GM19397 (cell line): ENCODE results near the gene ITPRIPL2.

ENCODE experiments used
- ATAC-seq: cut with Tn5 transposase; IDR thresholded peaks from one replicate; pipeline ENCODE4 v1.9.1; 2021; ENCODE audit warnings: mild to moderate bottlenecking, moderate library complexity; ENCODE audit not compliant: unreplicated experiment

ITPRIPL2 gene

DNA sequence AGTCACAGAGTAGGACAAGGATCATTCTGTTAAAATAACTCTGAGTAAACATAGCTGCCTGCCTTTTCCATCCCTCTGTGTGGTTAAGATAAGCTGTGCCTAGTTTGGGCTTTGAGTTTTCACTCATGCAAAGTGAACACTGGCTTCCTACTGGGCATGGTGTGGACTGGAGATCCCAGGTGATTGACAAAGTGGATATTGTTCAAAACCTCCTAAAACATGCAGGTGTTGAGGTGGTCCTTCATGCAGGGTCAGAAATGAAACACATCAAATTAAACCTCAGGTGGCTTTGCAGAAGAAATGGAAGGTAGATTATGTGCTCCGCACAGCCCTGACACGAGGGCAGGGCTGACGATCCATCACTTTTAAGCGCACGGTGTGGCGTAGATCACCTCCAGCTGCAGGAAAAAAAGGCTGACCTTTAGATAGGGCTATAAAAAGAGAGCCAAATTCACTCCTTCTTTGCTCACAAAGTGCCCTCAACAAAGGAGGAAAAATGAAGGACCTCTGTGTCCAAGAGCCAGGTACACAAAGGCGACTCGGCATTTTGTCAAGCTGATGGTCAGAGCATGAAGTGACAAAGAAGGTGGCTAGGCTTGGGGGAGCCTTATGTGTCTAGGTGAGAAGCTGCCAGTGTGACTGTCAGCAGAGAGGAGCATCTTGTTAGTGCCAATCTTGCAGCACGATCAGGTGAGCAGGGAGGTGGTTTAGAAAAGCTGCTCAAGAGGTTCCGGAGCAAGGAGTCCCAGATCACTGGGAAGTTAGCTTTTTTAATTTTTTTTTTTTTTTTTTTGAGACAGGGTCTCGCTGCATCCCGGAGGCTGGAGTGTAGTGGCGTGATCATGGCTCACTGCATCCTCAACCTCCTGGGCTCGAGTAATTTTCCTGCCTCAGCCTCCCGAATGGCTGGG, 19.9 kb upstream of the ITPRIPL2 start:
- ATAC-seq: no peak

DNA sequence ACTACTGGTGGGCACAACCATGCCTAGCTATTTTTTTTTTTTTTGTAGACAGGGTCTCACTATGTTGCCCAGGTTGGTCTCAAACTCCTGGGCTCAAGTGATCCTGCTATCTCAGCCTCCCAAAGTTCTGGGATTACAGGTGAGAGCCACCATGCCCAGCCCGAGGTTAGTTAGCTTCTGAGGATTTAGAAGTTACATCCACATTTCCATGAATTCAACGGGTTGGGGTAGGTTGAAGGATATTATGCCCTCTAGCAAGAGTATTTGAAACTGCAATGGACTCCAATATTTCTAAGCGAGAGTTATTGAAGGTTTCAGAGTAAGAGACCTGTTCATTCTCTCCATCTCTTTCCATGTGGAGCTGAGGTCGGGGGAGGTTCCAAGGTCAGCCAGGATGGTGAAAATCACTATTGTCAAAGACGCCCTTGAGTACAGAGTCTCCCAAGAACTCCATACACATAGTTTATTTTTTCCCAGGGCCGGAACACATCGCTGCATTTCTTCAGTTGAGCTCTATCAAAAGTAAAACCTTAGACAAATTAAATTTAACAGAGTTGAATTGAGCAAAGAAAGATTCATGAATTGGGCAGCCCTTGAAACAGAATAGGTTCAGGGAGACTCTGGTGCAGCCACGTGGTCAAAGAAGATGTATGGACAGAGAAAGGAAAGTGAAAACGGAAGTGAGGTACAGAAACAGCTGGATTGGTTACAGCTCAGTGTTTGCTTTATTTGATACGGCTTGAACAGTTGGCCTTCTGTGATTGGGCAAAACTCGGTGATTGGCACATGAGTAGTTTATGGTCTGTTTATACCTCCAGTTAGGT, 19.0 kb upstream of the ITPRIPL2 start:
- ATAC-seq: no peak

DNA sequence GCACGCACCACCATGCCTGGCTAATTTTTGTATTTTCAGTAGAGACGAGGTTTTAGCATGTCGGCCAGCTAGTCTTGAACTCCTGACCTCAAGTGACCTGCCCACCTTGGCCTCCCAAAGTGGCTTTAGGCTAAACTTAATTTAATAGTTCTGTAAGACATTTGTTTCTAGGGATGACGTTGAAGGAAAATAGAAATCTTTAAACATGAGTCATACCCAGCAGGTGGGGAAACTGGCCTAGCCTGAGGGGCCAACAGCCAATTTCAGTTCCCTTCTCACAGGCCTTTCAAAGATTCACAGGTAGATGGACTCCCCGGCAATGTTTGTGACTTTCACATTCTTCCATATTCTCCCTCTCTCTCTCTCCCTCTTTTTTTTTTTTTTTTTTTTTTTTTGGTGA, 18.1 kb upstream of the ITPRIPL2 start:
- ATAC-seq: no peak

DNA sequence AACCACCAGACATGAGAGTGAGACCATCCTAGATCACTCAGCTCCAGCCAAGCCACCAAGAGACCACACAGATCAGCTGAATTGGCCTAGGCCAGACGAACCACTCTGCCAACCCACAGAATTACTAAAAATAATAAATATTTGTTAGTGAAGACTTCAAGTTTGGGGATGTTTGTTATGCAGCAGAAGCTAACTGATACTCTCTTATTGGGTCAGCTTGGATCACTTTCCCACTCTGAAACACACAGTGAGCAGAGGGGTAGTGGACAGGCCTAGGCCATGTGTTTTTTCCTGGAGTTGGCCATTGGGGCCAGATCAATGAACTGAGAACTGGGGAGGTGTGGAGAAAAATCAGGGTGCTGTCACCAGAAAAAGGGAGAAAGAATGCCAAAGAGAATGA, 15.6 kb upstream of the ITPRIPL2 start:
- ATAC-seq: no peak

DNA sequence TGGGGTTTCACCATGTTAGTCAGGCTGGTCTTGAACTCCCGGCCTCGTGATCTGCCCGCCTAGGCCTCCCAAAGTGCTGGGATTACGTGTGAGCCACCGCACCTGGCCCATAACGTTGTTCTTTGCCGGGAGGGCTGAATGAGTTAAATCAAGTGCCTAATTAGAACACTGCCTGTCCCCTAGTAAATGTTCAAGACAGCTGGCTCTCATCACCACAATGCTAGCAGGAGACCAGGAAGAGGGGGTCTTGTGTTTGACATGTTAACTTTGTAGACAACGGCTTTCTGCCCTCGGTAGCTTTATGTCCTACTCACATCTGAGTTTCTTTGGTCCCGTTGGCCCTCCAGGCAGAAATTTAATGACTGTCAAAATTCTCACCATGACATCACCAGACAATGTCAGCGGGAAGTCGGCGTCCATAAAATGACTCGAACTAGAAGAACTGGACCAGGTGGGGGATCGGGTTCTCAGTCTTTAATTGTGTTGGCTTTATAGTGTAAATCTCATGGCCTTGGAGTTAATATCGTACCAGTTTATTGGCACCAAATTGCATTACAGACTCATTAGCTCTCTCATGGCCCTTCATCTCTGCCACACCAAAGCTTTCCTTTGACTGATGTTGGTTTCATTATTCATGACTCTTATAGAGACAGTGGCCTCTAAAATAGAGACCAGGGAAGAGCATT, 11.4 kb upstream of the ITPRIPL2 start:
- ATAC-seq: no peak

DNA sequence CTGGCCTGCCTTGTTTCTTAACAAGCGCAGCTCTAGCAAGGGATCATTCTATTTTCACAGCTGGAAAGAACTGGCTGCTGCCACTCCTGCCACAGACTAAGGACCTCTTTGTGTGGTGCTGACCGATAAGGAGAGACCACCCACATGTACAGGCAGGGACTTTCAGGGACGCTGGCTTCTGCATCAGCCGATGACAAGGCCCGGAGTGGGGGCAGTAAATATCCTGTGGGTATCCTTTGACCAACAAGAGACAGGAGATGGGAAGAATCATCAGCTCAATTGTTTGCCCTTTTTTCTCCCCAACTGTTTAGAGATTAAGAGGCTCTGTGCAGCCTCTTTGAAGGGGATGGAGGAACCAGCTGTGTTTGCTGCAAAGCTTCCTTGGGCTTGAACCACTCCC, 9.2 kb upstream of the ITPRIPL2 start:
- ATAC-seq: no peak

DNA sequence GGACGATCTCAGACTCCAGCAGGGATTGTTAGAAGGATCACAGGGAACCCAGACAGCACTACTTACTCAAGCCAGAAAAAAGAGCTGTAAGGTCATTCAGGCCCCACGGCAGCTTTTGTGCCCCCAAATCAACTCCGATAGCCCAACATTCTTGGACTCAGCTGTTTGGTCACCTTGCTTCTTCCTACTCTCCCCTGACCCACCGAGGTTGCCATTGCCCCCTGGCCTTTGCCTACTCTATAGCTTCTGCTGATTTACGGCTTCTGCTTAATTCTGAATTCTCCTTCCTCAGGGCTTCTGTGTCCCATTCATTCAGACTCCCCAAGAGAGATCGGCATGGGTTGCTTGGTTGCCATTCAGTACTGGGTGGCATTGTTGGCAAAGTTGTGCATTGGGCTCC, 8.6 kb upstream of the ITPRIPL2 start:
- no peak for ATAC-seq

DNA sequence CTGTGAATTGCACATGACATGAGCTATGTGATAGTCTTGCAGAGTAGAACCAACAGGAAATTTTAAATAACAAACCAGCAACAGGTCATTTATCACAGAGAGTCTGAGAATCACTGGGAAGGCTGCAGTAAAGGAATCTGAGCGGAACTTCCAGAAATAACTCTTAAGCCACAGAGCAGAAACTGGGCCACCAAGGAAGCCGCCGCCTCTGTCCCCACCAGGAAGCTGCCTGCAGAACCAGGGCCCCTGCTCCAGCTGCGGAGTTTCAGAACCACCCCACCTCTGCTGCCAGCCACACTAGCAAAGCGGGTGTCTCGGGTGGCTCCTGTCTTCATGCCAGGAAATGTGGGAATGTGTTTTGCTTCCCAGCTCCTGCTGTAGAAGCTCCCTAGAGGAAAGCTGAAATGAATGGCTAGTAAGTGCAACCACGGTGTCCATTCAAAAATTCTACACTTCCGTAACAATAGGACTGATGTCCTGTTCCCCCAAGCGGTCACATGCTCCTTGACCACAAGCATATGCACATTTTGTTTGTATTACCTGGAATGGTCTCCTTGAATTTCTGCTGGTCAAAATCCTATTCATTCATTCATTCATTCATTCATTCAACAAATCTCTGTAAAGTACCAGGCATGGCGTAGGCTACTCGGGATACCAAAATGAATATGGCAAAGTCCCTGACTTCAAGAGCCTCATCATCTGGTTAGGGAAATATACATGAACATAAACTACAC, 7.7 kb upstream of the ITPRIPL2 start:
- no peak for ATAC-seq

DNA sequence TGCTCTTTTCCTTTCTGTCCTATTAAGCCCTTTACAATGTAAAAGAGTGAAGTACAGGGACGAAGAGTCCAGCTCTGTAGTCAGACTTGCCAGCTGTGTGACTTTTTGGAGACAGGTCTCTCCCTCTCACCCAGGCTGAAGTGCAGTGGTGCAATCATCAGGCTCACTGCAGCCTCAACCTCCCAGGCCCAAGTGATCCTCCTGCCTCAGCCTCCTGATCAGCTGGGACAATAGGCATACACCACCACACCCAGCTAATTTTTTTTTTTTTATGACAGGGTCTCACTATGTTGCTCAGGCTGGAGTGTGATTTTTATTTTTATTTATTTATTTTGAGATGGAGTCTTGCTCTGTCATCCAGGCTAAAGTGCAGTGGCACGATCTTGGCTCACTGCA, 7.1 kb upstream of the ITPRIPL2 start:
- ATAC-seq: no peak

DNA sequence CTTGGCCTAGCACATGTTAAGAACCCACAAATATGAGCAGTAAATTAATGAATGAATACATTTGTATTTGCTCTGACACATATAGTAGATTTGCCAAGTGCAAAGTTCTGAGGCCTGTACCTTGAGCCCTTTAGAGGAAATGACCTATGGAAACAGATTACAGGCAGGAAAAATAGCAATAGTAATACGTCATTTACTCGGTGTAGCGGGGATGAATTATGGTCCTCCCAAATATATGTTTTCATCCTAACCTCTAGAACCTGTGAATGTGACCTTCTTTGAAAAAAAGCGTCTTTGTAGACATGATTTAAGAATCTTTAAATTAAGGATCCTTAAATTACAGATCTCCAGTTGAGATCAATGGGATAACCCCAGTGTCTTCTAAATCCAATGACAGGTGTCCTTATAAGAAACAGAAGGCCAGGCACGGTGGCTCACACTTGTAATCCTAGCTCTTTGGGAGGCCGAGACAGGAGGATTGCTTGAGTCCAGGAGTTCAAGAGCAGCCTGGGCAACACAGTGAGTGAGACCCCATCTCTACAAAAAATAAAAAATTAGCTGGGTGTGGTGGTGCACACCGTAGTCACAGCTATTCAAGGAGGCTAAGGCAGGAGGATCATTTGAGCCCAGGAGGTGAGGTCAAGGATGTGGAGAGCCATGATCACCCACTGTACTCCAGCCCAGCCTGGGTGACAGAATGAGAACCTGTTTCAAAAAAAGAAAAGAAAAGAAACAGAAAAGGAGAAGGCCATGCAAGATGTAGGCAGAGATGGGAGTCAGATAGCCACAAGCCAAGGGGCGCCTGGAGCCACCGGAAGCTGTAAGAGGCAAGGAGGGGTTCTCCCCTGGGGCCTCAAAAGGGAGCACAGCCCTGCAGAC, 5.1 kb upstream of the ITPRIPL2 start:
- ATAC-seq: no peak

DNA sequence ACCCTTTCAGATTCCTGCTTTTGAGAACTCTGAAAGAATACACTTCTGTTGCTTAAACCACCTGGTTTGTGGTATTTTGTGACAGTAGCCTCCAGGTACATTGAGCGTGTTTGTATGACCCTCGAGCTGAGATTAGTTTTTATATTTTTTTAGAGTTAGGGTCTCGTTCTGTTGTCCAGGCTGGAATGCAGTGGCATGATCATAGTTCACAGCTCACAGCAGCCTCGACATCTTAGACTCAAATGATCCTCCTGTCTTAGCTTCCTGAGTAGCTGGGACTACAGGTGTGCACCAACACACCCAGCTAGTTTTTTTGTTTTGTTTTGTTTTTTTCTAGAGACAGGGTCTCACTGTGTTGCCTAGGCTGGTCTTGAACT, 4.5 kb upstream of the ITPRIPL2 start:
- no peak for ATAC-seq

DNA sequence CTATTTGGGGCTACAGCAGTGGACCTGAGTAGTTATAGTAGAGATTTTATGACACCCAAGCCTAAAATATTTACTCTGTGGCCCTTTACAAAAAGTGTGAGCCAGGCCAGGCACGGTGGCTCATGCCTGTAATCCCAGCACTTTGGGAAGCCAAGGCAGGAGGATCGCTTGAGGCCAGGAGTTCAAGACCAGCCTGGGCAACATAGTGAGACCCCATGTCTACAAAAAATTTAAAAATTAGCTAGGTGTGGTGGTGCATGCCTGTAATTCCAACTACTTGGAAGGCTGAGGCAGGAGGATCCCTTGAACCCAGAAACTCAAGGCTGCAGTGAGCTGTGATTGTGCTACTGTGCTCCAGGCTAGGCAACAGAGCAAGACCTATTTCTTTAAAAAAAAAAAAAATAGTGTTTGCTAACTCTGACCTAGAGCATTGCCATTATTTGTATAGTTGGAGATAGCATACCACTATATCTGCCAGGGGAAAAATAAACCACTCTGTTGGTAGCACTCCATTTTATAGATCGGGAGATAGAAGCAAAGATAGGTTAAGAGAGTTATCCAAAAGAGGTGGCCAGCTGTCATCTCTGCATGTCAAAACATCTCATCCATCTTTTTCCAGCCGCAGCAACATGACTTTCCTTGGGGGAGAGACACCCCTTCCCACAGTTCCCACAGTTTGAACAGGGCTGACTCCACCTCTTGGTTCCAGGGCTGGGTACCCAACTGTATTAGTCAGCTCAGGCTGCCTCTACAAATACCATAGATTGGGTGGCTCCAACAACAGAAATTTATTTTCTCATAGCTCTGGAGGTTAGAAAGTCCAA, 3.0 kb upstream of the ITPRIPL2 start:
- no peak for ATAC-seq

DNA sequence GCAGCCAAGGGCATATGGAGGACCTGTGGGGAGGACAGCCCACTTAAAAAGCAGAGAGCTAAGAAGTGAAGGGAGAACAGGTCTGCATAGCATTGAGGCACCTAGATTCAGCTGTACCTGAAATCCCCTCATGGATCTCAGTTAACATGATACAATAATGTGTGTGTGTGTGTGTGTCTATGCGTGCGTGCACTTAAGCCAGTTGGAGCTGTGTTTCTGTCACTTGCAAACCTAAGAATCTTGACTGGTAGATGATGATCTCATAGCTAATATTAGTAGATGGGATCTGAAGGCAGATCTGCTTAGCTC, 1.7 kb upstream of the ITPRIPL2 start:
- no peak for ATAC-seq

DNA sequence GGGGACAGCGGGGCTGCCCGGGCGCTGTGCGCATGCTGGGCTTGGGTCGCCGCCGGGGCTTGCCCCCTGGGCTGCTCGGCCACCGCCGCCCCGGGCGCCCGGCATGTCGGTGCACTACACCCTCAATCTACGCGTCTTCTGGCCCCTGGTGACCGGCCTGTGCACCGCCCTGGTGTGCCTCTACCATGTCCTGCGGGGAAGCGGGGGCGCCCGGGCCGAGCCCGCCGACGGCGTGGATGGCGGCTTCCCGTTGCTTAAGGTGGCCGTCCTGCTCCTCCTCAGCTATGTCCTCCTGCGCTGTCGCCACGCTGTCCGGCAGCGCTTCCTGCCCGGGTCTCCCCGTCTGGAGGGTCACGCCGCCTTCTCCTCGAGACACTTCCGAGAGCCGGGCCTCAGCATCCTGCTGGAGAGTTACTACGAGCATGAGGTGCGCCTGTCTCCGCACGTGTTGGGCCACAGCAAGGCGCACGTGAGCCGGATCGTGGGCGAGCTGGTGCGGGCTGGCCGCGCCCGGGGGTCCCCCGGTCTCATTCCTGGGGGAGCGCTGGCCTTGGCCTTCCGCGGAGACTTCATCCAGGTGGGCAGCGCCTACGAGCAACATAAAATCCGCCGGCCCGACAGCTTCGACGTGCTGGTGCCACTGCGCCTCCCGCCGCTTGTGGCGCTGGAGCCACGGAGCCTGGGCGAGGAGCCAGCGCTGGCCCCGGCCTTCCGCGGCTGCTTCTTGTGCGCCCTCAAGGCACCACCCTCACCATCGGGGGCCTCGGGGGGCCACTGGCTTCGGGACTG, 789 bp downstream of the ITPRIPL2 start:
- ATAC-seq: peak; percentile 26

DNA sequence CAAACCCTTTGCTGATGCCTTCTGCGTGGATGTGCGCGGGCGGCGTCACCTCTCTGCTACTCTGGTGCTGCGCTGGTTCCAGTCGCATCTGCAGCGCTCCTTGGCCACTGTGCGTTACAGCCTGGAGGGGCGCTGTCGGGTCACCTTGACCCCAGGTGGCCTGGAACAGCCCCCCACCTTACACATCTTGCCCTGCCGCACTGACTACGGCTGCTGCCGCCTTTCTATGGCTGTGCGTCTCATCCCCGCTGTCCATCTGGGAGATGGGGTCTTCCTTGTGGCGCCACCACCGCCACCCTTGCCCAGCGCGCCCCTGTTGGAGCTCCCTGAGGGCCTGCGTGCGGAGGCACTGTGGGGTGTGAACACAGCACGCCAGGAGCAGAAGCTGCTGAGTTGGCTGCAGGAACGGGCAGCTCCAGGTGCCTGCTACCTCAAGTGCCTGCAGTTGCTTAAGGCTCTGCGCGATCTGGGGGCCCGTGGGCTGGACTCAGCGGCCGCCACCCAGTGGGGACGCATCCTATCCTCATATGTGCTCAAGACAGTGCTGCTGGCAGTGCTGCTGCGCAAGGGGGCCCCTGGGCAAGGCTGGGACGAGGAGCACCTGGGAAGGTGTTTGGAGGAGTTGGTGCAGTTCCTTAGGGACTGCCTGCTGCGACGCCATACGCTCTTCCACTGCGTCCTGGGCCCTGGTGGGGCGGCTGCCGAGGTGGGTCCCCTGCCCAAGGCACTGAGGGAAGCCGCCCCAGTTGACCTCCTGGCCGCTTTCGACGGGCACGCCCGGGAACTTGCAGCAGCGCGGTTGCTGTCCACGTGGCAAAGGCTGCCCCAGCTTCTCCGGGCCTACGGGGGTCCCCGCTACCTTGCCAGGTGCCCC, 1.6 kb downstream of the ITPRIPL2 start:
- no peak for ATAC-seq

DNA sequence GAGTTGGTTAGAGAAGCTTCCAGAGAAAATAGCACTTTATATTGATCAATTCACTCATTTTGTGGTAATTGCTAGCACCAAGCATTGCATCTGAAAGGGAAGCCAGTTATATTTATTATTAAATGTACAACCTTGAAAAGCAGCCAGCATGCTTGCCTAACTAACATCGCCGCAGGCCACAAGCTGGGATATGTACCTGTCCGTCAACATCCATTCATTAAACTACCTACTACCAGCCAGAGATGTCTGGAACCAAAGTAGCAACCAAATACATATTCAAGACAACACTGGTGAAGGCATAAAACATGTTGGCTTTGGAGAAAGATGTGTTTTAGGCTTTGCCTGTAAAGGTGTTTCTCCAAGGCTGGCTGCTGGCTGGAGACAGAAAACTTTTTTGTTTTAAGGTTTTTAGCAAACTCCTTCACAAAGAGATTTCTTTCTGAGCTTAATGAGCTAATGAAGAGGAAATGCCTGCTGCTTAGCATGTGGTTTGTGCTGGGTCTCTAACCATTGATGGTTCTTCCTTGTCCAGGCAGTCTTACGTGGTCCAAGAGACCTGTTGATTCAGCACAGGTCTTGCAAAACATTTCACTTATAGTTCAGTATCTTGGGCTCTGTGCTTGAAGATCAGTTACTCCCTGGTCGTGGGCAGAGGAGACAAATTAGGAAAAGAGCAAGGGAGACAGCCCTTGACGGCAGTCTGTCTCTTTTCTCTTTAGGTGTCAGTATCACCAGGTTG, 3.1 kb downstream of the ITPRIPL2 start:
- ATAC-seq: no peak

DNA sequence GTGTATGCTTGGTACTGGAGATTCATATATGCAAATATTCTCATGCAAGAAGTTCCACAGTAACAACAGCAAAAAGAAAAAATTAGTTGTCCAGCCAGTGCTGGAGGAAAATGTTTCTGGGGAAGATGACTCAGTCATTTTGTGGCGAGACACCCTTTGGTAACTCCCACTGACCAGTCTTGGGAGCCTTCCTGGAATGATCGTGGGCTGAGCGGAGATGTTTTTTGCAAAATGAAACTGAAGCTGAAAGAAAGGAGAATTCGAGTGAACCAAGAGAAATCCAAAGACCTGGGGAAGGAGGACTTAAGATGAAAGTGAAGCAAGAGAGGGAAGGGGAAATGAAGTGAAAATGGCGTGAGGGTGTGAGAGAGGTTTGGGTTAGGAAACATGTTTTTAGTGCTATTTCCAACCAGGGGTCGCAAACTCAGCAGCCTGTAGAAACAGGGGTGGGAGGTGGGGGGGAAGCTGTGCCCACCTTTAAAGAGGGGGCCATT, 5.2 kb downstream of the ITPRIPL2 start:
- no peak for ATAC-seq
